Measurements from ENCODE around the gene GLRA2. TPM values are rescaled to one million over a fixed set of nuclear protein-coding genes. Genes with fewer than 3 reads are reported as not detected.
"Not testable (repeated sequence)": the region's sequence is repeated elsewhere in the genome, so short reads cannot be mapped to it uniquely, and the experiment has no call there.

Gene GLRA2
- total RNA-seq, 4 donors from 2014 or later = not detected

DNA sequence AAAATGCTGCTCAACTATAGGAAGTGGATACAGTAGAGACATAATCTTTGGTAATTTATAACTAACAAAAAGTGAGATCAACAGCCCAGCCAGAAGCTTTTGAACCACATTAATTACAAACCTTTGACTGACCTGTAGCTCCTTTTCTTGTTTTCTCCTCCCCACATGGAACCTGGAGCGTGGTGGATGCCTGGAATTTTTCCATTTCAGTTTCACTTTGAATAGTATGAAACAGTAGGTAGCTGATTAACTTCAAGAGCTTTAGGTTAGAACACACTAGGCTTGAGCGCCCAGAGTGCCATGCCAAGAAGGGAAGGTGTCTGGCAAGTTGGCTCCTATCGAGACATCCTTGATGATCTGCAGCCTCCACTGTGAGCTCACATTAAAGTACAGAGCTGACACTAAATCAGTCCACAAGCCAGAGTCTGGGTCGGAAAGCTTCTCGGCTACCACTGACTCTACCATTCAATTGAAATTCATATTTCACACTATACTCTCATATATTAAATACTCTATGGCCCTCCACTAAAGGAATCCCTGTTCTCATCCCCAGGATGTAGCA lies 143.4 kb downstream of the GLRA2 start:
- ATAC-seq (ENCODE audit: low FRiP score) = no peak
- TF ChIP-seq, protein P1, sequence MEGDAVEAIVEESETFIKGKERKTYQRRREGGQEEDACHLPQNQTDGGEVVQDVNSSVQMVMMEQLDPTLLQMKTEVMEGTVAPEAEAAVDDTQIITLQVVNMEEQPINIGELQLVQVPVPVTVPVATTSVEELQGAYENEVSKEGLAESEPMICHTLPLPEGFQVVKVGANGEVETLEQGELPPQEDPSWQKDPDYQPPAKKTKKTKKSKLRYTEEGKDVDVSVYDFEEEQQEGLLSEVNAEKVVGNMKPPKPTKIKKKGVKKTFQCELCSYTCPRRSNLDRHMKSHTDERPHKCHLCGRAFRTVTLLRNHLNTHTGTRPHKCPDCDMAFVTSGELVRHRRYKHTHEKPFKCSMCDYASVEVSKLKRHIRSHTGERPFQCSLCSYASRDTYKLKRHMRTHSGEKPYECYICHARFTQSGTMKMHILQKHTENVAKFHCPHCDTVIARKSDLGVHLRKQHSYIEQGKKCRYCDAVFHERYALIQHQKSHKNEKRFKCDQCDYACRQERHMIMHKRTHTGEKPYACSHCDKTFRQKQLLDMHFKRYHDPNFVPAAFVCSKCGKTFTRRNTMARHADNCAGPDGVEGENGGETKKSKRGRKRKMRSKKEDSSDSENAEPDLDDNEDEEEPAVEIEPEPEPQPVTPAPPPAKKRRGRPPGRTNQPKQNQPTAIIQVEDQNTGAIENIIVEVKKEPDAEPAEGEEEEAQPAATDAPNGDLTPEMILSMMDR (IDR thresholded peaks at IDR 0.05) = no peak
- no peak for DNase-seq (ENCODE audit: low spot score)

DNA sequence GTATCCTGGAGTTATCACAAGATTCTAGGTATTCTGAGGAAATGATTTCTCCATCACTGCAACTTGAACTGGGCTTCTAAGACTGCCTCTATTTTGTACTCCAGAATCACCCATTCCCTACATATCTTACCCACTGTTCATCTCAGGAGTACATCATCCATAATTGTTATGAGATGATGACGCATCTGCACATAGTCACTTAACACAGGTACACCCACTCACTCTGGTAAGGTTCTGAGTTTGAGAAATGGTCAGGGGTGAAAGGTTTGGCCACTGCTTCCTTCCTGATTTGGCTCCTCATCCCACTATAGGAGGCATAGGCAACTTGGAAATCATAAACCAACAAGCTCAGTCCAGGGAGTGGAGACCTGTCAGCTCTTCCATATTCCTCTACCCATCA lies 143.9 kb downstream of the GLRA2 start:
- TF ChIP-seq, protein P1 (IDR thresholded peaks at IDR 0.05) = no peak
- ATAC-seq (ENCODE audit: low FRiP score) (peak; percentile 53), DNase-seq (ENCODE audit: low spot score) (no peak)

DNA sequence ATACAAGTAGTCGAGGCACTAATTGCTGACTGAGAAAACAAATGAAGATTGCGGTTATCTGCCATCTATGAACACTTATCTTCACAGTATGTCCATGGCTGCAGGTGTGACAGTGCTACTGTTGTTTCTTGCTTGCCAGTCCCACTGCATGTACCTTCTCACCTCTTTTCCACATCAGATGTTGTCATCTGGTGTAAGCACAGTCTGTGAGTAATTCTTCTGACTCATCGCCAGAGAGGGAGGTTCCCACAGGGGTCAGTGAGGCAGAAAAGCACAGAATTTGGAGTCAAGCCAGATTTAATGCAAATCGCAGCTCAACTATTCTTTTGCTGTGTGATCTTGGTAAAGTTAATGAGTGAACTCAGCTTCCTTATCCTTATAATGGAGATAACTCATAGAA lies 144.4 kb downstream of the GLRA2 start:
- TF ChIP-seq, protein P1 (IDR thresholded peaks at IDR 0.05) = no peak
- ATAC-seq (ENCODE audit: low FRiP score) (peak; percentile 75), DNase-seq (ENCODE audit: low spot score) (no peak)

DNA sequence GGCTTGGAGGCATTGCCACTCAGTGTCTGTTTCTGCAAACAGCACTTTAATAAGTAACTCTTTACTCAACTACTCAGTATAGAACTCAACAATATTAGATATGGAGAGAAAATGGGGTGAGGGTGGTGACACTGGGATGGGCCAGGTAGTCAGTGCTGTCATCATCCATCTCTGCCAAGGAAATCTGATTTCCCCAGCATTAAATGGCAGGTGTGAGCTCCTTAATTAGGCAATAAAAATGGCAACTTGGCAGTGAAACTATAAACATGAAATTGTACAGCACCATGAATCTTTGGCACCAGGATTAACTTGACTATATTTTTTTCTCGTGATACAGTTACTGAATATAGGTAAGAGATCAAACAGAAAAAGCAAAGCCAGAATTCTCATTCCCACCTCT lies 146.2 kb downstream of the GLRA2 start:
- ATAC-seq (ENCODE audit: low FRiP score) = no peak
- TF ChIP-seq, protein P1 (IDR thresholded peaks at IDR 0.05) = no peak
- no peak for DNase-seq (ENCODE audit: low spot score)

DNA sequence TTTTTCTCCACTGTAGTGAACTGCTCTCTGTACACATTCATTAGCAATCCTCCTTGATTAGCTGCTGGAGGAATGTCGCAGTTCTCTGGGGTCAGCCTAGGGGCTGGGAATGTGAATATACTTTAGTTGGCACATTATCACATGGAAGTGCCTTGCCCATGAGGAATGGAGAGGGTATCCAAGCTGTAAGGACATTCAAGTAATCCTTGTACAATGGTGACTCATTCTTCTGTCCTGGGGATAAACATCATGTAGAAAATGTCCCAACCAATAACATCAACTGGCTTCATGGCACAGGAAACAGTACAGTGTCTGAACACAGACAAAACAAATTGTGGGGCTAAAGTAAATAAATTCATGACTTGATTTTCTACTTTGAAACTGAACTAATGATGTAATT lies 147.1 kb downstream of the GLRA2 start:
- no peak for DNase-seq (ENCODE audit: low spot score)

DNA sequence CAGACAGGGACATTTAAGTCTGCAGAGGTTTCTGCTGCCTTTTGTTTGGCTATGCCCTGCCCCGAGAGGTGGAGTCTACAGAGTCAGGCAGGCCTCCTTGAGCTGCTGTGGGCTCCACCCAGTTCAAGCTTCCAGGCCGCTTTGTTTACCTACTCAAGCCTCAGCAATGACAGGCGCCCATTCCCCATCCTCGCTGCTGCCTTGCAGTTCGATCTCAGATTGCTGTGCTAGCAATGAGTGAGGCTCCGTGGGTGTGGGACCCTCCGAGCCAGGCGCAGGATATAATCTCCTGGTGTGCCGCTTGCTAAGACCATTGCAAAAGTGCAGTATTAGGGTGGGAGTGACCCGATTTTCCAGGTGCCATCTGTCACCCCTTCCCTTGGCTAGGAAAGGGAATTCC lies 159.0 kb downstream of the GLRA2 start:
- DNase-seq (ENCODE audit: low spot score); ATAC-seq (ENCODE audit: low FRiP score): not testable (repeated sequence)

More for the DNA sequence above, 147.1 kb downstream of the GLRA2 start:
- TF ChIP-seq, protein P1 (IDR thresholded peaks at IDR 0.05) = no peak
- ATAC-seq (ENCODE audit: low FRiP score) = no peak

DNA sequence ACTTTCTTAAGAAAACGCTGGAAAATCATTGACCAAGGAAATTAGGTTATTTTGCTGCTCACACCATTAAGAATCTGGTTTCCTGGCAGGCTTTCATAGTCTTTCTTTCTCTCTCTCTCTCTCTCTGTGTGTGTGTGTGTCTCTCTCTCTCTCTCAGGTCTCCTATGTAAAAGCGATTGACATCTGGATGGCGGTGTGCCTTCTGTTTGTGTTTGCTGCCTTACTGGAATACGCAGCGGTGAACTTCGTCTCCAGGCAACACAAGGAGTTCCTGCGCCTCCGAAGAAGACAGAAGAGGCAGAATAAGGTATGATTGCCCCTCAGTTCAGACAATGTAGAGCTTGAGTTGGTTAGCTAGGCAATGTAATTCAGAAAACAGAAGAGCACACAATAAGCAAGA lies 161.2 kb downstream of the GLRA2 start:
- TF ChIP-seq, protein P1 (IDR thresholded peaks at IDR 0.05) = no peak
- ATAC-seq (ENCODE audit: low FRiP score) (no peak), DNase-seq (ENCODE audit: low spot score) (no peak)
